Measurements from ENCODE around the gene DHX16. TPM values are rescaled to one million over a fixed set of nuclear protein-coding genes. Genes with fewer than 3 reads are reported as not detected.

The DHX16 gene
- total RNA-seq, 1 experiment from 2014 or later, result 34.8 TPM

GRCh38 chr6:30647242-30648116, 25.3 kb downstream of the DHX16 start:
- peak overlapping the region; percentile 83 for H3K14ac ChIP-seq (ENCODE audit: insufficient read depth, low read length)
- H3K36me3 Mint-ChIP-seq (ENCODE audit: insufficient read depth in 1 of 3, low read depth in 3 of 3), result peaks cover 17 to 65% (median 57%) of the 10 kb centered on the region in 3 experiments
- H2BK12ac ChIP-seq (ENCODE audit: insufficient read length, low read depth, low read length), result no peak overlapping the region
- H3T11ph ChIP-seq (ENCODE audit: low read length), result no peak overlapping the region
- peaks cover 2% of the 10 kb centered on the region for H3K79me1 ChIP-seq (ENCODE audit: insufficient read depth, low read depth, low read length, poor library complexity, severe bottlenecking)
- peaks cover 8% of the 10 kb centered on the region for H3K23me2 ChIP-seq (ENCODE audit: insufficient read length, low read depth, low read length, poor library complexity, severe bottlenecking)
- no peak overlapping the region for H2AFZ ChIP-seq (ENCODE audit: low read length)
- H4K8ac ChIP-seq (replicated peaks; ENCODE audit: insufficient read length, low read depth, low read length), result no peak overlapping the region
- no peaks in the 10 kb centered on the region for H3K27me3 Mint-ChIP-seq (ENCODE audit: low read depth)
- no peak overlapping the region for H3K56ac ChIP-seq (ENCODE audit: insufficient read length, low read depth, low read length)
- TF ChIP-seq, protein P1, sequence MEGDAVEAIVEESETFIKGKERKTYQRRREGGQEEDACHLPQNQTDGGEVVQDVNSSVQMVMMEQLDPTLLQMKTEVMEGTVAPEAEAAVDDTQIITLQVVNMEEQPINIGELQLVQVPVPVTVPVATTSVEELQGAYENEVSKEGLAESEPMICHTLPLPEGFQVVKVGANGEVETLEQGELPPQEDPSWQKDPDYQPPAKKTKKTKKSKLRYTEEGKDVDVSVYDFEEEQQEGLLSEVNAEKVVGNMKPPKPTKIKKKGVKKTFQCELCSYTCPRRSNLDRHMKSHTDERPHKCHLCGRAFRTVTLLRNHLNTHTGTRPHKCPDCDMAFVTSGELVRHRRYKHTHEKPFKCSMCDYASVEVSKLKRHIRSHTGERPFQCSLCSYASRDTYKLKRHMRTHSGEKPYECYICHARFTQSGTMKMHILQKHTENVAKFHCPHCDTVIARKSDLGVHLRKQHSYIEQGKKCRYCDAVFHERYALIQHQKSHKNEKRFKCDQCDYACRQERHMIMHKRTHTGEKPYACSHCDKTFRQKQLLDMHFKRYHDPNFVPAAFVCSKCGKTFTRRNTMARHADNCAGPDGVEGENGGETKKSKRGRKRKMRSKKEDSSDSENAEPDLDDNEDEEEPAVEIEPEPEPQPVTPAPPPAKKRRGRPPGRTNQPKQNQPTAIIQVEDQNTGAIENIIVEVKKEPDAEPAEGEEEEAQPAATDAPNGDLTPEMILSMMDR (conservative IDR thresholded peaks at IDR 0.05), result no peak
- H3K27ac Mint-ChIP-seq, result peak overlapping the region in 2 of 3 experiments; percentile 35 to 90; a peak in 3 of 7 replicates
- H3K4me1 ChIP-seq (ENCODE audit: insufficient read depth, low read length), result no peaks in the 10 kb centered on the region
- peak overlapping the region; percentile 85 for H3K18ac ChIP-seq (ENCODE audit: insufficient read length, low read depth, low read length)
- H3K79me2 ChIP-seq (ENCODE audit: insufficient read depth, low read length), result no peaks in the 10 kb centered on the region
- H4K5ac ChIP-seq (ENCODE audit: insufficient read length, low read depth, low read length), result no peak overlapping the region
- H4K20me1 ChIP-seq (ENCODE audit: control insufficient read depth, insufficient read depth, insufficient read length), result no peaks in the 10 kb centered on the region
- H2BK120ac ChIP-seq (ENCODE audit: low read depth, low read length, poor library complexity, severe bottlenecking), result no peak overlapping the region
- no peaks in the 10 kb centered on the region for H3K9me3 Mint-ChIP-seq
- no peak overlapping the region for H2BK20ac ChIP-seq (ENCODE audit: low read depth, low read length, poor library complexity, severe bottlenecking)
- H3K9ac ChIP-seq (ENCODE audit: extremely low read depth, insufficient read length, low read length), result peak overlapping the region; percentile 70
- peak overlapping the region; percentile 61 for H2BK5ac ChIP-seq (ENCODE audit: insufficient read length, low read length)
- no CpG with 5 or more reads among the region's 78 CpGs for WGBS (ENCODE audit: extremely low coverage, insufficient read length, low lambda C conversion rate)
- no peaks in the 10 kb centered on the region for H3K9me3 ChIP-seq (ENCODE audit: control insufficient read depth, low read depth, low read length)
- H3K4ac ChIP-seq (ENCODE audit: low read depth, low read length), result no peak overlapping the region
- no peak overlapping the region for H4K91ac ChIP-seq (ENCODE audit: insufficient read length, low read depth, low read length)
- DNase-seq, result peak; percentile 89
- H2AK5ac ChIP-seq (ENCODE audit: insufficient read length, low read length), result no peak overlapping the region
- peak overlapping the region; percentile 85 to 94 for H3K4me3 Mint-ChIP-seq
- H3K23ac ChIP-seq (ENCODE audit: insufficient read length, low read depth, low read length), result no peak overlapping the region
- no peak overlapping the region for H2BK15ac ChIP-seq (ENCODE audit: low read depth, low read length)
- no peaks in the 10 kb centered on the region for H3K27me3 ChIP-seq (ENCODE audit: insufficient read depth, low read length)
- peak overlapping the region; percentile 76 for H3K4me2 ChIP-seq (ENCODE audit: insufficient read depth, insufficient read length, low read length)
- no peak overlapping the region for H3K27ac ChIP-seq (ENCODE audit: insufficient read length, low read depth, low read length)
- peaks cover 14 to 17% of the 10 kb centered on the region in 2 experiments for H3K4me1 Mint-ChIP-seq

Measured in H9 (cell line).